Frontal cortex (tissue), 4 donors: Measurements from ENCODE around the gene GGA3. TPM values are rescaled to one million over a fixed set of nuclear protein-coding genes. Genes with fewer than 3 reads are reported as not detected.

Experiments
- DNase-seq, 2 donors: peaks; one replicate each; pipeline ENCODE4 v3.0.0; 2012; ENCODE audit warnings: low spot score in 2 of 2
- FAIRE-seq: peaks from 2 replicates; lab custom pipeline; 2012; peaks lifted over from hg19 to GRCh38; lab: Jason Lieb, UNC
- total RNA-seq: library from RNA; depleted of rRNA; stranded (reverse); fragments of >200 nt; gene quantifications from one replicate; pipeline ENCODE4 v1.2.3, GENCODE V29; 2014
- donor health status: control.
- donor health status: control.
- donor health status: control.

The GGA3 gene
- total RNA-seq, 1 donor from 2014 or later, result 15.1 TPM

DNA sequence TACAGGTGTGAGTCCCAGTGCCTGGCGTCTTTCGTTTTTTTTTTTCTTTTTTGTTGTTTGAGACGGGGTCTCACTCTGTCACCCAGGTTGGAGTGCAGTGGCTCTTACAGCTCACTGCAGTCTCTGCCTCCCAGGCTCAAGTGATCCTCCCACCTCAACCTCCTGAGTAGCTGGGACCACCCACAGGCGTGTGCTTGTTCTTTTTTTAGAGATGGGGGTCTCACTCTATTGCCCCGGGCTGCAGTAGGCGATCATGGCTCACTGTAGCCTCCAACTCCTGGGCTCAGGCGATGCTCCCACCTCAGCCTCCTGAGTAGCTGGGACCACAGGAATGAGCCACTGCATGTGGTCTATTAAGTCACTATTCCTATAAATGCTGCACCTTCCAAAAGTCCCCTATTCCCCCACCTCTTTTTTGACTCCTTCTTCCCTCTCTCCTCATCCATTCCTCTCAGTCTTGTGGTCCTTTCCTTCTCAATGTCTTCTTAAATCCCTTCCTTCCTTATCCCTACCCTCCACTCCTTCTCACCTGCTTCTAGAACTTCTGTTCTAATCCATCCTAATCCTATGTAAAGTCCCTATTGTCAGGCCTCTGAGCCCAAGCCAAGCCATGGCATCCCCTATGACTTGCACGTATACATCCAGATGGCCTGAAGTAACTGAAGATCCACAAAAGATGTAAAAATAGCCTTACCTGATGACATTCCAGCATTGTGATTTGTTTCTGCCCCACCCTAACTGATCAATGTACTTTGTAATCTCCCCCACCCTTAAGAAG is 9.2 kb downstream of the GGA3 start:
- DNase-seq (no peak), FAIRE-seq (no peak)

DNA sequence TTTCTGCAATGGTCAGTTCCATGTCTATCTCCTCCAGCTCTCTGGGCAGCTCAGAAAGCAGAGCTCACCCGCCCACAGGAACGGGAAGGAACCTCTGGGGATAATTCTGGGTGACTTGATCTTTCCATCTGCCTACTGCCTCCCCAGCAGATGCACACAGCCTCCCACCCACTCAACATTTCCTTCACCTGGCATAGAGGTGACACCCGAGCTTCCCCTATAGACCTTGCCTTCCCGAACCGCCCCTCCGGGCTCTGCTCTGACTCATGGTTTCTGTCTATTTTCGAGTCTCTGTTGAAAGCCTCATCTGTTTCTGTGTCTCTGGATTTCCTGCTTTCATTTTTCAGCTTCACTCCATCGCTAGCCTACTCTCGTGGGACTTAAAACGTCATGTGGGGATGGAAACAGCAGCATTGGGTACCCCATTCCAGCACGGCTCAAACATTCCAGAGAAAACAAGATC is 11.4 kb downstream of the GGA3 start:
- no peak for DNase-seq
- FAIRE-seq, result no peak

DNA sequence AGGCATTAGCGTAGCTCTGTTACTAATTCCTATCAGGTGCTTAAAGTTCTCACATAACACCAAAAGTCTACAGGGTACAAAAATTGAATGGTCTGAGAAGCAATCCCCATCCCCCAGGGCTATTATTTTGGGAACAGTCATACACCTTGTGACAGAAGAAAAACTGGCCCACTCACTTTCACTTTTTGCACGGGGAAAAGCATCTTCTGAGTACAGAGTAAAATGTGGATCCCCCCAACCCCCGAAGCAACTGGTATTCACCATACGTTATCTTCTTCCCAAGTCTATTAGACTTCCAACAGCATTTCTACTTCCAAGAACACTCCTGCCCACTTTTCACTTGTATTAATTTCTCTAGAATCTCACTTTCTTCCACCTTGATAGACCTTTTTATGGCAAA is 11.8 kb downstream of the GGA3 start:
- FAIRE-seq (no peak), DNase-seq (no peak)

DNA sequence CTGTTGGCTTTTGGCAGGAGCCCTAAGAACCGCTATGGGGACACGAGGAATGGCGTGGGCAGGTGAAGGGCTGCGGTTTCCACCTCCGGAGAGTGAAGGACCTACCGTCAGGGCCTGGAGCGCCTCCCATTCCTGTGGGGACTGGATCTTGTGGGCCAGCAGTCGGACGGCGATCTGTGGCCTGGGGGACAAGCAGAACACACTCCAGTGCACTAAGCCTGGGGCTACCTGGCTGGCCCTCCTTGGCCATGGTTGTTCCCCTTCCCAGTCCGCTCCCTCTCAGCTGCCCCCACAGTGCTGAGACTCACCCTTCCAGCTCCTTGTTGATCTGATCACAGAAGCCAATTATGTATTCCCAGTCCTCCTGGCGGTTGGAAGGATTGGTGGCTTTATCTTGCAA is 15.0 kb downstream of the GGA3 start:
- FAIRE-seq (no peak), DNase-seq (no peak)

DNA sequence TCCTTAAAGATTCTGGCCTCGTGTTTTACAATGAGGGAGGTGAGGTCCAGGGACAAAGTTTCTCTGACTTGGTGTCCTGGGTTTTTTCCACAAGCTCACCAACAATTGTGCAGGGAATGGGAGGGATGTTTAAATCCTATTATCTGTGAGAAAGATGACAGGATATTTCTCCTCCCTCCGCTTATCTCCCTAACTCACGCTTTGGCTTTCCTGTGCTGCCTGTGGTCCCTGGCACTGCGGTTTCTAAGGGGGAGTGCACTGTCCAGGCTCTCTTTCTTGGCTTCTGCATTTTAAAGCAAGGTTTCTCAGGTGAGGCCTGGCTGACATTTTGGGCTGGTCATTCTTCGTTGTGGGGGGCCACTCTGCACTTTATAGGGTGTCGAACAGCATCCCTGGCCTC is 16.4 kb downstream of the GGA3 start:
- FAIRE-seq, result no peak
- no peak for DNase-seq

DNA sequence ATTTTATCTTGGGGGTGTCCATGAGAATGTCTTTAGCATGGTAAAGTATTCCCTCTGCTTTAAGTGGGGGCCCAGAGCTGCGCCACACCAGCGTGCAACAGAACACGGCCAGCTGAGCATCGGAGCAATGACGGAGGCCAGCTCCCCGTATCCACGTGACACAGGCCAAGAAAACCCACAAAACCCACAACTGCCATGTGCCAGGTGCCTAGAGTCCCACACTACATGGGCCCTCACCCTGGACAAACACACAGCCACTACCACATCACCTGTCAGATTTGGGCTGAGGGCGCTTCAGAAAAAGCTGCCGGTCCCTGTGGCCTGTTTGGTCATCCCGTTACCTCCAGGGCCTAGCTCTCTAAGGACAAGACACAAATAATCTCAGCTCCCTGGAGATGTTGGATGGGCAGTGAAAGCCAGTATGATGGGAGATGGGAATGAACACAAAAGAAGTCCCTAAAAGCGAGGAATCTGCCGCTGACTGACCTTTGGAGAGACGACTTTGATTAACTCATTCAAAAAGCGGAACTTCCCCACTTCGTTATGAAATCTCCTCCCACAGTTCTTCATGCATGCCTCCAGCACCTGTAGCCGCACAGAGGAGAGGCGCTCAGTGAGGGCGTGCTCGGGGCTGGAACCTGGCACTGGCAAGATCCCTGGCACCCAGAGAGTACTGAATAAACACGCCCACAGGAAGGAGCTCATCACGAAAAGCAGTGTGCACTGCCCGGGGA is 17.1 kb downstream of the GGA3 start:
- no peak for DNase-seq
- FAIRE-seq, result no peak

DNA sequence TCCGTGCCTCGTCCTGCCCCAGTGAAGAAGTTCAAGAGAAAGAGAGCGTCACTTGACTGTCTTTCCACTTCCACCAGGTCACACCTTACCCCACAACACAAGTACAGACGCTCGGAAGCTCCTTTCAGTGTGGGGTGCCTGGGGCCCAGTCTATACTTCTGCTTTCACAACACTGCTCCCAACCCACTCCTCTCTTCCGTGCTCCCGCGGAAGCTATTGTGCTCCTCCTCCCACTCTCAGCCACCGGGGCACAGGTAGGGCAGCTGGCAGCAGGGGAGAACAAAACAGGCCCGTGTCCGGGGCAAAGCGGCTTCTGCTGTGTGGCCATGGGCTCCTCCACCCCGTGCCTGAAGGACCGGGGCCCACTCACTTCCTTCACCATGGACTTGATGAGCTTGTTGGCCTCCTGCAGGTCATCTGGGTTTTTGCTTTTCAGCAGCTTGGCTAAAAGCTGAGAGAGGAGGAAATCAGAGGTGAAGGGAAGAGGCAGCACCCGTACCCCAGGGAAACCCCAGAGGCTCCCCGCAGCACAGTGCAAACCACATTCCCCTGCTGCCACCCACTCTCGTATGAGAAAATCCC is 18.9 kb downstream of the GGA3 start:
- FAIRE-seq (no peak), DNase-seq (no peak)

DNA sequence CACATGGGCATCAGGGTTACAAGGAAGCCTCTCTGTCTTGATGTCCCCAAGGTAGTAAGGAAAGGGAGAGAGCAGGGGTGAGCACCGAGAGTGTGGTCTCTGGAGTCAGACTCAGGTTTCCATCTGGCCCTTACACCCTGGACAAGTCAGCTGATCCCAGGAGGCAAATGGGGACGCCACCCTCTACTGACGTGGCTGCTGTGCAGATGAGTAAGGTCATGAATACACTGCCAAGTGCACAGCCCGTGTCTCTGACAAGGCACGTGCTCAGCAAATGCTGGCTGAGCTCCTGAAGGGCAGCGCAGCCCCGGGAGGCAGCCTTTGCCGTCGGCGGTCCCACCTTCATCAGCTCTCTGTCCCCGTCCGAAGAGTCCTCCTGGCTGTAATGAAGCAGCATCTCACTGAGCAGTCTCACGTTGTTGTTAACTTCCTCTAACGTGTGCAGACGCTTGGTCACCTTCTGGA is 19.4 kb downstream of the GGA3 start:
- DNase-seq (no peak), FAIRE-seq (no peak)

DNA sequence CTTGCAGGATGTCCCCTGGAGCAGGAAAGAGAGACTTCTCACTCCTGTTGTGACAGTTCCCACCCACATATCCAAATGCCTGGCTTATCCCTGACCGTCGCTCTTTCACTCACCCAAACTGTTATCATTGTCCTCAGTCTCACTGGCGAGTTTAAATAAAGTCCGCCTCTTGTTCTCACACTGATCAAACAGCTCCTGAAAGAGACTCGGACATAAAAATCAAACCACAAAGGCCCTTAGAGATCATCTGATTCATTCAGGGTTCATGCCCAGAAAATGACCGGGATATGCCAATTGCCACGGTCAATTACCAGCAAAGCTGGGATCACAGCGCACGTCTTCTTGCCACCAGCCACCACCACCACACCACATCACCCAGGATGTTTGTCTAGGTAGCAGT is 19.9 kb downstream of the GGA3 start:
- no peak for DNase-seq
- FAIRE-seq, result no peak

DNA sequence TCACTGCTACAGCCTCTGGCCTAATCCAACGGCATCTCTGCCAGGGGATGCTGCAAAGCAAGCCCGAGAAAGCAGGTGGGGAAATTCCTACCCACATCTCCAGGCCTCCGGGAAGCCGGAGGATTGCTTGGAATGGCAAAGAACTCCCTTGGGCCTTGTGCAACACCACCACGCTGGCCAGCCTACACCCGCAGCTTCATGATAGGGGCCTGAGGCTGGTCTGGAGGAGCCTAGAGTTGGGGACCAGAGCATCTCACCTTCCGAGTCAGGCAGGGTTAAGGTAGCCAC is 20.3 kb downstream of the GGA3 start:
- DNase-seq, result no peak
- no peak for FAIRE-seq

DNA sequence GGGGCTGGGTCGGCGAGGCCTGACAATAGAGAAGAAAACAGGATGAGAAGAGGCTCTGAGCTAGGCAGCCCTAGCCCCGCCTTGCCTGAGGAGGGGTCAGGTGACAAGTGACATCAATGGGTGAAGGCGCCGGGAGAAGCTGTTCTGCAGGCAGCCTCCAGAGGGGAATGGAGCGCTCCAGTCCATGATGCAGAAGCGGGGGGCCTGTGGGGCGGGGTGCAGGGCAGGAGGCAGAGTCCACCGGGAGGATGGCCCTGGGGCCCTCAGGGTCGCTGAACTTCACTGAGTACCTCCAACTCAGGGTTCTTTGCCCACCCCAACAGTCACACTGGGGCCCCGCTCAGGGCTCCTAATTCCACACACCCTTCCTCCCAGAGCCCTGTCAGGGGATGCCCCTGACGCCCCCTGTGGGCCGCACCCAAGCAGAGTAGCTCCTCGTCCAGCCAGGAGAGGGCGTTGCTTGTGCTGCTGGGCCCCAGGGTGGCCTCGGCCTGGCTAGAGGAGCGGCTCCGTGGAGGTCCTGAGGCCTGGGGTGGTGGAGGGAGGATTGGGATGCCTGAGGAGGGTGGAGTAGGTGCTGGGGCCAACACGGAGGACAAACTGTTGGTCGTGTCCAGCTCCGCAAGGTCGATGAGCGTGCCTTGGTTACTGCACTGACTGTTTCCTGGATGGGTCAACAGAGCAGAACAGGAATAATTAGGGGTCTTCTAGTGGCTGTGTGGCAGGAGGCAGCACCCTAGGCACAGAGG is 20.8 kb downstream of the GGA3 start:
- peak in 1 of 2 donors; percentile 54 for DNase-seq
- FAIRE-seq, result no peak

DNA sequence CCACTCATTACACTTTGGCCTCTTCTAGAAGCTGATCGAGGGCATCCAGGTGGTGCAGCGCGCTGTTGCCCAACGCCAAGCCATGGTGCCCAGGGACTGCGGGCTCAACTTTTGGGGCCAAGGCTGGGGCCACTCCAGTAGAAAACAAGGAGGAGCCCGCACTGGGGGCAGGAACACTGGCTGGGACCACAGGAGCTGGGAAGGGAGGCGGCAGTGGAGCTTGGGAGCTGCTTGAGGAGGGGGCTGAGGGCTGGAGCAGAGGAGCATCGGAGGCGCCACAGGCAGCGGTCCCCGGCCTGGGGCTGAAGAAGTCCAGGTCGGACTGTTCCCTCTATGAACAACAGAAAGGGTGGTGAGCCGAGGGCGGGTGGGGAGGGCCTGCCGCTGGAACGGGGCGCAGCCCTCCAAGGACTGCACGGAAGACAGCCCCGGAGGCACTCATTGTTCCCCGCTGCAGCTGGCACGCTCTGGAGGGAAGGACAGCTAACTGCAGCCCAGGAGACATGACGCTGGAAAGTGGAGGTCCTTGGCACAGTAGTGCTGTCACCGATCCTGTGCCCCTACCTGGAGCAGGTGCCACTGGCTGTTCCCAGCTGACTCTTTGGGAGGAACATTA is 21.5 kb downstream of the GGA3 start:
- DNase-seq (no peak), FAIRE-seq (no peak)

DNA sequence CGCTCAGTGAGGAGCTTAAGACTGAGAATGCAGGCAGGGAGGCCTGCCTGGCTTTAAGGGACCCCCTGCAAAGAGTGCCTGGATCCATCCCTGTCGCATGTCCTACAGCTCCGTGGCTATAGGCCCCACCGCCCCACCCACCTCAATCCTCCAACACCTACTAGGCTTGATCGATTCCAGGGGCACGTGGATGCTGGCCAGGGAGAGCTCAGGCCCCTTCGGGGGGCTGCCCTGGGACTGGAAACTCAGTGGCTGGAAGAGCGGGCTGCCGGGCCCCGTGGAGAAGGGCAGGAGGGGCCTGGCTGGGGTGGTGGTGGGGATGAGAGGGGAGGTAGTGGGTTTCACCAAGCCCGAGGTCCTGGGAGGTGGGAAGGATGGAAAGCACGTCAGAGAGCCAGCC is 22.2 kb downstream of the GGA3 start:
- no peak for DNase-seq
- FAIRE-seq, result no peak

DNA sequence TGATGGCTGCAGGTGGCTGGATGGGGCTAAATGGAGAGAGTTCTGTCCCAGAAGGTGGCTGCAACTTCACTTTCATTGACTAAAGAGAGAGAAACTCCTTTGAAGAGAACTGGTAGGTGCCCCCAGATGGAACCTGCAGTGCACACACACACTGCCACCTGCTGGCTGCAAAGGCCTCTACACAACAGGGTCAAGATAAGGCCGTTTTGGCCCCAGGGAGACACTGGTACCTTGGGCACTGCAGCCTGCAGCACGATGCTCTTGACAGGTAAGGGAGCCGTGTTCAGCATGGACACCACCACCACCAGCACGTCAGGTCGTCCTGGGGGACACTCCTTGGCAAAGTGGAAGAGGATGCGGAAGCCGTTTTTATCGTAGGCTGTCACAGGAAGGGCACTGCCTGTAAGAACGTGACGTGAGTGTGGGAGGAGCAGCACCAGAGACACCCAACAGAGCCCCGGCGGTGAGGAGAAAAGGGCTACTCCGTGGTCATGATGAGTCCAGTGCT is 22.7 kb downstream of the GGA3 start:
- DNase-seq (peak; percentile 46 to 80), FAIRE-seq (no peak)

DNA sequence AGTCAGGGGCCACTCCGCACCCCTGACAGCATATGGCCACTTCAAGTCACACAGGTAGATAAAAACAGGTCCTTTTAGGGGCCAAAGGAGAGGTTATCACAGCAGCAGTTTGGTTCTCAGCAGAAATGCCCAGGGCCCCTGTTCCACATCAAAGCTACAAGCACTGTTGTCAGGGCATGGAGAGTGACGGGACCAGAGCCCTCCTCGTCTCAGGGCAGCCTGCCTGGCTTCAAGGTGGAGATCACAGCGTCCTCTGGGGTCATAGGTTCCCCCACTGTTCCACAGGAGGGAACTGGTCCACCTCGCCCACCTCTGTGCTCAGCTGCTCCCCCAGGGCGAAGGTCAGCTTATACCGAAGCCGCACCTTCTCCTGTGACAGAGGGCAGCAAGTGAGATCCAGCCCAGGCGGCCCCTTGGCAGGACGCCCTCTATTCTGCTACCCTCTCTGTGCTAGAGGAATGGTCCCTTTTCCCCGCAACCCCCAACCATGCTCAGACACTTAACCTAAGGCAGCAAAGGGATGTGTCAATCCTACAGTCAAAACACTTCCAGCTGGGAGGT is 23.3 kb downstream of the GGA3 start:
- no peak for FAIRE-seq
- no peak for DNase-seq

DNA sequence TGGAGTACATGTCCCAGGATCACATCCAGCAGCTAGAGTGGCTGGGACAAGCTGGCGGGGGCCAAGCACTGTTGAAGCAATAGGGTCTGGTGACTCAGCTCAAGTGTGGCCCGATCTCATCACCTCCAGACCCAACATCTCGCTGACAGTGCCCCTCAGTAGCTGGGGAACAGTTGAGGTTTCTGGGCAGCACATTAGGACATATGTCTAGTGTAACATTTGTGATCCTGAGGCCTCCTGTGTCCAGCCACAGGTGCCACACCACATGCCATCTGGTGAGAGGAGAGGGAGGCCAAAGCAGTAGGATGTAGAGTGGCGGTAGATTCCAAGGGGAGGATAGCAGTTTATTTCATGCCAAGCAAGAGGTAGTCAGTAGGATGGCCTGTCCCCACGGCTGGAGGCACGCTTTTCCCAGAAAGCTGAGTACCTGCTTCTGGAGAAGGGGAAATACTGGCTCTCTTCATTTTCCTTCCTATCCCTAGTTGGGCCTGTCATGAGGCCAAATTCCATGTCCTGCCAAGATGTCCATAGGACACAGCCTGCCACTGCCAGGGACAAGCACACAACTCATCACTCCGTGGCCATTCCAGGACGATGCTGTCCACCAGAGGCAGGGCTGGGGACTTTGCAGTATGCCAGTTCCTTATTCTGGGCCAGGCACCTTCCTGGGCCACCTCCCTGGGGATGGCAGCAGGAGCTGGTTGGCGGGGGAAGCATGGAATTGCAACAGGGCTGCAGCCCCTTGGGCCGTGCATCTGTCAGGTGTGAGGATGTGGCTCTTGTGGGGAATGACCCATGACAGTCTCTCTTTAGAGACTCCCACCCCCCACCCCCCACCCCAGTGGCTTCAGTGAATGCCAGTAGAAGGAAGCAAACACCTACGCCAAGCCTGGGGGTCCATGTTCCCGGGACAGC is 24.0 kb downstream of the GGA3 start:
- no peak for DNase-seq
- no peak for FAIRE-seq

DNA sequence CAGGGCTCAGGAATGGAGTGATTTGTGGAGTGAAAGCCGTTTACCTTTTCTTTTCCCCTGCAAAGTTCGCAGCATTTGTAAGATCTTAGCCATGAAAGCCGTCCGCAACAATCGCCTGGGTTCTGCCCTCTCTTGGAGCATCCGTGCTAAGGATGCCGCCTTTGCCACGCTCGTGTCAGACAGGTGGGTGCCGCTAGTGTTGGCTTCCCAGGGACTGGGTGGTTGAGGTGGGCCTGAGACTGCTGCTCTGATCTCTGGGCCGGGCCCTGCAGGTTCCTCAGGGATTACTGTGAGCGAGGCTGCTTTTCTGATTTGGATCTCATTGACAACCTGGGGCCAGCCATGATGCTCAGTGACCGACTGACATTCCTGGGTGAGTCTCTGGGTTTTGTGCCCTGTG is 28.6 kb downstream of the GGA3 start:
- no peak for FAIRE-seq

DNA sequence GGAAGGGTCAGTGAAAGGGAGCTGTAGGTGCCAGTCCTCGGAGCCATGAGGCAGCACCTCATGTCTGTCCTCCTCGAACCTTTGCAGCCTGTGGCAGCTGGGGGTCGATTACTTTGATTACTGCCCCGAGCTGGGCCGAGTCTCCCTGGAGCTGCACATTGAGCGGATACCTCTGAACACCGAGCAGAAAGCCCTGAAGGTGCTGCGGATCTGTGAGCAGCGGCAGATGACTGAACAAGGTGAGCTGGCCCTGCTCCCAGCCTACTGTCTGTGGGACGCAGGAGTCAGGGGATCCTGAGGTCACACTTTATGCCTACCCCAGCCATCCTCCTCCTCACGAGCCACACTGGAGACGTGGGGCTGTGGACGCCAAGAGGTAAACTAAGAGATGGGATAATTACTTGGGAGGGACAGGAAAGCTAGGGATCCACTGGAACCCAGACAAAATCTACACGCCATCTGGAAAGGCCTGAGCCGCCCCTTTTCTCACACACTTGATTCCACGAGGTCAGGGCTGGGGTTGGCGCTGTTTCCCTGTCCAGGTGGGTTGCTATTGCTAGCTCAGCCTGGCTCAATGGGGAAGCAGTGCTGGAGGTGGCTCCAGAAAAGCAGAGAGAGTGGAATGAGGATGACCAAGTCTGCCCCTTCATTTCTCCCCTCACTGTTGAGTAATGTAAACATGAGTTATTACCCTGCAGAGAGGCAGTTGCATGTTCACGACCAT is 29.5 kb downstream of the GGA3 start:
- FAIRE-seq (no peak), DNase-seq (no peak)

More for the DNA sequence above, 28.6 kb downstream of the GGA3 start:
- no peak for DNase-seq
